Ovary (tissue), 3 donors: ENCODE data around the gene EXT2.

Experiments used
- EP300 ChIP-seq: sonication (generic); formaldehyde crosslinking; IDR thresholded peaks from one replicate; pipeline ENCODE4 v1.6.1; 2017; ENCODE audit warnings: antibody characterized with exemption
- POLR2A ChIP-seq: fragments of 450-650 bp; IDR thresholded peaks from one replicate; pipeline ENCODE4 v1.6.1; 2017; ENCODE audit warnings: antibody characterized with exemption, mild to moderate bottlenecking, moderate library complexity
- TF ChIP-seq, protein P1 (sequence below), 3 donors: fragments of 450-650 bp in 2 of 3; fragments of 200-600 bp in 1 of 3; IDR thresholded peaks; one replicate each; pipeline versions ENCODE4 v1.5.1 to v1.8.0; 2016 to 2022; ENCODE audit warnings: antibody characterized with exemption in 3 of 3, mild to moderate bottlenecking in 1 of 3
- donor health status: DM: no; HTN: no; CAD: no.

DNA sequence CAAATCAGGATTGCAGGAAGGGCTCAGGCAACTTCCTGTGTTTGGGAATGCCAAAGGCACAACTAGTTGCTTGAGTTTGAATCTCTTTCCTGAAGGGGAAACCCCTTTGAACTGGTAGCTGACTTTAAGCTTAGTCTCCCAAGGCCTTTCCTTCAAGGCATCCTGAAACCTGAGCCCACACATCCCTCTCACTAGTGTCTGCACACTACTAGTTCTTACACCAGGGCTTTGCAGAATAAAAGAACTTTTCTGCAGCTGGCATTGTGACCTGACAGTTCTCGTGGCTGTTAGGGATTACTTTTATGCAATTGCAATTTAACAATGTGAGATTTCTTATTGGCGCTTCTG is 95.4 kb downstream of the EXT2 start:
- TF ChIP-seq, protein P1, sequence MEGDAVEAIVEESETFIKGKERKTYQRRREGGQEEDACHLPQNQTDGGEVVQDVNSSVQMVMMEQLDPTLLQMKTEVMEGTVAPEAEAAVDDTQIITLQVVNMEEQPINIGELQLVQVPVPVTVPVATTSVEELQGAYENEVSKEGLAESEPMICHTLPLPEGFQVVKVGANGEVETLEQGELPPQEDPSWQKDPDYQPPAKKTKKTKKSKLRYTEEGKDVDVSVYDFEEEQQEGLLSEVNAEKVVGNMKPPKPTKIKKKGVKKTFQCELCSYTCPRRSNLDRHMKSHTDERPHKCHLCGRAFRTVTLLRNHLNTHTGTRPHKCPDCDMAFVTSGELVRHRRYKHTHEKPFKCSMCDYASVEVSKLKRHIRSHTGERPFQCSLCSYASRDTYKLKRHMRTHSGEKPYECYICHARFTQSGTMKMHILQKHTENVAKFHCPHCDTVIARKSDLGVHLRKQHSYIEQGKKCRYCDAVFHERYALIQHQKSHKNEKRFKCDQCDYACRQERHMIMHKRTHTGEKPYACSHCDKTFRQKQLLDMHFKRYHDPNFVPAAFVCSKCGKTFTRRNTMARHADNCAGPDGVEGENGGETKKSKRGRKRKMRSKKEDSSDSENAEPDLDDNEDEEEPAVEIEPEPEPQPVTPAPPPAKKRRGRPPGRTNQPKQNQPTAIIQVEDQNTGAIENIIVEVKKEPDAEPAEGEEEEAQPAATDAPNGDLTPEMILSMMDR (IDR thresholded peaks at IDR 0.05), result no peak
- TF ChIP-seq POLR2A (no peak), EP300 (no peak)
